SK-N-DZ (cell line): Measurements from ENCODE around the gene FANCE.
"Not testable (repeated sequence)": the region's sequence is repeated elsewhere in the genome, so short reads cannot be mapped to it uniquely, and the experiment has no call there.

Experiments used
- DNase-seq: peaks from one replicate; pipeline ENCODE4 v3.0.0-alpha.2; 2015; ENCODE audit warnings: low spot score

The FANCE gene

DNA sequence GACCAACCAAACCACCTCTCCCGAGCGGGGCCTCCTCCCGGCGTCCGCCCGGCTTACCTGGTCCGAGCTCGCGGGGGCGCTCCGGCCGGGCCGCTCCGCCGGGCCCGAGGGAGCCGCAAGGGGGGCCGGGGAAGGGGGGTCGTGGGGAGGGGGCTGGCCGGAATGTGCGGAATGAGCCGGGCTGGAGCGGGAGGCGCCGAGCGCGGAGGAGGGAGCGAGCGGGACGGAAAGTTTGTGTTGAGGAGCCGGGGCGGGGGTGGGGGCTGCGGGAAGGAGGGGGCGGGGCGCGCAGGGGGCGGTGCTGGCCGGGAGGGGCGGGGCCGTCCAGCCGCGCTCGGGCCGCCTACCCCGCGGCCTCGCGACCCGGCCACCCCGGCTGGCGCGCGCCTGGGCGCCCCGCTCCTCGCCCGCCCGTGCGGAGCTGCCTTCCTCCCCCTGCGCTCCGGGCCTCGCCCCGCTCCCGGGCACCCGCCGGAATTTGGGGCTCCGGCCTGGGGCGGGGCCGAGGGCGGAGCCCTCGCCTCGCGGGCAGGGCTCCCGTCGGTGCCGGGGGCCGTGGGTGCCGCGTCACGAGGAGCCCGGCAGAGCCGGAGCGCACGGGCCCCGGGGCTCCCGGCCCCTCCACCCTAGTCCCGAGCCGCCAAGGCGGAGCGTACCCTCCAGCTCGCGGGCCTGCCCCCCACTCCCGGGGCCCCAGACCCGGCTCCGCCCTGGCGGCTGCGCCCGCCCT is 44.9 kb downstream of the FANCE start, which contains the start of gene TEAD3:
Gene TEAD3 (minus strand): TSS at position 239 of the 730 bp plus-strand sequence.
- DNase-seq, result peak; percentile 62

DNA sequence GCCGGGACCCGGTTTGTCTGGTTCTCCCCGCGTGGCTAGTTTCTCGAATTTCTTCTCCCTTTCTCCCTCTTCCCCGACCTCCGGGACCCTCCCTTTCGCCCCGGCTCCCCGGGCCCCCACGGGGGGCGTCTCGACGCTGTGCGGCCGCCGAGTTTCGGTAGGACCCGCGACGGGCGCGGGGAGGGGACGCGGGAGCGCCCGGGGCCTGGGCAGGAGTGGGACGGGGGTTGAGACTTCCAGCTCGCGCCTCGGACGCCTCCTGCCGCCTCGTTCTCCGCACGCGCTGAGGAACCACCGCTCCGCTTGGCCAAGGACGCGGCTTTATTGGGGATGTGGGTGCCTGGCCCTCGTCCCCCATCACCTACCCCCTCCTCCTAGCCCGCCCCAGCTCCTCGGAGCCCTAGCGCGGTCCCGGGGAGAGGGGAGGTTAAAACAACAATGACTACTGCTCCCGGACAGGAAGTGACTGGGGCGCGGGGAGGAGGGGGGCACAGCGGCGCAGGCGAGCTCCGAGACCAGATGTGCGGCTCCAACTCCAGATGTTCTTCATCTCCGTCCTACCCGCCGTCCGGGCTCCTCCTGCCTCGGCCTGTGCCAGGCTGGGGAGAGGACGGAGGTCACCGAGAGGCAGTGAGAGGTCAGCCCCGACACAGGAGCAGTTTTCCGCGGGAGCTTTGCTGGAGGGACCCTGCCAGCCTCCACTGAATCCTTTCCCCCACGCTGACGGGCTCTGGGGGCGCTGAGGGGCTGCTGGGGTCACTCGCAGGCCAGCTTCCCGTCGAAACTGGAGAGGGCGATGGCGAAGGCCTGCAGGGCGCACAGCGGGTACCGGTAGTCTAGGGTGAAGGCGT is 45.7 kb downstream of the FANCE start:
- DNase-seq, result no peak

DNA sequence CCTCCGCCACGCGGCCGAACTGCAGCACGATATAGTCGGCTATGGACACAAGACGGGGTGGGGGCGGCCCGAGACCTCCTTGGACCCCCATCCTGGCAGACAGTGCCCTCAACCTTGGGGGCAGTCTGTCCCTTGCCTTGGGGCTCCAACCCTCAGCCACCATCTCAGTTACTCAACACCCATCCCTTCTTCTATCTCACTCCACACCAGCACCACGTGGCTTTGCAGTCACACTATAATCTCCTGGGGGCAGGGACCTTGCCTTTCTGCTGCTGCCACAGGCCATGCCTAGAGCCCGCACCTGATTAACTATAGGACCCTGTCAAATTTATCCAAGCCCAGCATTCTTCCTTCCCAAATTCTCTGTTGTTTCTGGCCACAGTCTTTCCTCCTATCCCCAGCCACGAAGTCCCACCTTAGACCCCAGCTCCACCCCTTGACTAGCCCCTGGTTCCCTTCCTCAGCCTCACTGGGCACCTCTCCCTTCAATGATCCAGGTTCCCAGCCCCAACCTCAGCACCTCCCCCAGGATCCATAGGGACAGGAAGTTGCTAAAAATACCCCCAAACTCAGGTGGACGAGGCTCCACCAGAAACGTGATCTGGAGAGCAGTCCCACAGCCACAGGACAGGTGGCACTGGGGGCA is 46.4 kb downstream of the FANCE start:
- DNase-seq, result no peak

DNA sequence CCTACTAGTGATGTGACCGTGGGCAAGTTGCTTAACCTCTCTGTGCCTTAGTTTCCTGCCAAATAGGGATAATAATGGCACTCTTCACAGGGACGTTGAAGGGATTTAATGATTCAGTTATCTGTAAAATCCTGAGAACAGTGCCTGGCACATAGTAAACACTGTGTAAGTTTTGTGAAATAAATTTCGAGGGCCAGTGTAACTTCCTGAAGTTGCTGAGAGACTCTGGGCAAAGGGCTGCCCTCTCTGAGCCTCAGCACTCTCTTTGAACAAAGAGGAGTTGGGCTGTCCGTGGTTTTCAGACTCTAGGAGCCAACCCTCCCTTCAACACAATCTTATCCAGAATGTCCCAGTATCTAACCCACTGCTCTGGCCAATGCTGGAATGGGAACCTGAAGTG is 47.2 kb downstream of the FANCE start:
- DNase-seq, result no peak

DNA sequence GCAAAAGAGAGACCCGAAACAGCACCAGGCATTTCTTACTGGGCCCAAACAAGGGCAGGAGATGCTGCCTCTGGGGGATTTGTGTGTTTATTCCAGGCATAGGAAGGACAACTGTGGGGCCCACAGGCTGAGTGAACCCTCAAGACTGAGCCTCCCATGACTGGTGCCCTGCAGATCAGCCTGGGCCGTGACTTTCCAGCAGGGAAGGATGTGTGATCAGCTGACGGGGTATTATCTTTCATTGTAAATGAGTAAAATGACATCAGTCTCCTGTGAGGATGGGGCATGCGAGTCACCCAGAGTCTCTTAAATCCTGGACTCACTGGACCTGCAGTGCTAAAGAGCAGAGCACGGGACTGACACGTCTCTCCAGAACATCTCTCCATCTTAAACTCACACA is 48.6 kb downstream of the FANCE start:
- DNase-seq, result no peak

DNA sequence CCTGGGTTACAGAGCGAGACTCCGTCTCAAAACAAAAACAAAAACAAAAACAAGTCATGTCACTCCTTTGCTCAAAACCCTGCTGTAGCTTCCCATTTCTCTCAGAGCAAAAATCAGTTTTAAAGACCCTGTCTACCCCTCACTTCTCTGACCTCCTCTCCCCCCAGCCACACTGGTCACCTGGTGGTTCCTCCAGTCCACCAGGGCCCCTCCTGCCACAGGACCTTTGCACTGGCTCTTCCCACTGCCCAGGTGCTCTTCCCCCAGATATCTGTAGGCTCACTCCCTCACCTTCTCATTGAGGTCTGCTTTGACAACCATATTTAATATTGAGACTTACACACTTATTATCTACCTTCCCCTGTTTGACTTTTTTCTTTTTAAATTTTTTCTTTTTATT is 49.6 kb downstream of the FANCE start:
- no peak for DNase-seq

DNA sequence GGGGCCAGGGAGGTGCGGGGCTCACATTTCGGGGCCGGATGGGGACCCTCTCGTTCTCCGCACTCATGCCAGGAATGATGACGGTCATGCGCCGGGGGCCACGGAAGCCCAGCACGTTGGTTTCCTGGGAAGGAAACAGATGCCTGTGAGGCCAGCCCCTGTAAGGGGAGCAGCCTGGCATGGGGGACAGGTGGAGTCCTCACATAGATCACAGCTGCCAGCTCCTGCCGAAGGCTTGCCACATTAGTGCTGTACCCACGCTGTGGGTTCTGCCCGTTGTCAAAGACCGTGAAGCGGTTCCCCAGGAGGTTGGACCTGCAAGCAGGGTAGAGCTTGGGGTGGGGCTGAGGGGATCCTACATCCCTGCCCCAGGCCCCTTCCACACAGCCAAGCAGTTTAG is 51.4 kb downstream of the FANCE start:
- no peak for DNase-seq

DNA sequence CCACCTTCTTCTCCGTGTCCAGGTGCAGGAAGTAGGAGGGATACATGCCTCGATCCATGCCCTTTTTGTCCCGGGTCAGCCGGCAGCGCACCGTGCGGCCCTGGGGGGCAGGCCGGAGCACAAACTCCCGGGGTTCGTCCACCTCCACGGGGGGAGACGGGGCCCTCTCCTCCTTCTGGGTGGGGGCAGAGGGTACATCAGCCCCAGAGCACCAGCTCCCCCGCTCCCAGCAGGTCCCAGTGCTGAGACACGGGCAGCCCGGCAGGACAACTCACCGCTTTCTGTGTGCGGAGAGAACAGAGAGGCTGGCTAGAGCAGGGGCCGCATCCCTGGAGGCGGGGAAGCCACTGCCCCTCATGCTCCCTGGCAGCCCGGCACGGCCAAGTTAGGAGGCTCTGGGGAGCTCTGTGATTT is 53.9 kb downstream of the FANCE start:
- no peak for DNase-seq

DNA sequence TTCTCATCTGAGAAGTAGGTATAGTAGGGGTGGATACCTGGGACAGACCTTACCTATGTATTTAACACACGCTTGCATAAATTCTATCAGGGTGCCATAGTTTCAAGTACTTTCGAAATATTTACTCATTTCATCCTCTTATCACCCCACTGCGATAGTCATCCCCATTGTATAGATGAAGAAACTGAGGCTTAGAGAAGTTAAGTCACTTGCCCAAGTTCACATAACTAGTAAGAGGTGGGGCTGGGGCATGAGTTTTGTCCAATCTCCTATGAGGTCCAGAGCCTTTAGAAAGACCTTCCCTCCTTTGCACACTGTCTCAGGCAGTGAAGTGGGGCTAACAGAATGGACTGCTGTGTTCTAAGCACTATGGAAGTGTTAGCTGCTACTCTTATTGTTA is 54.4 kb downstream of the FANCE start:
- no peak for DNase-seq

DNA sequence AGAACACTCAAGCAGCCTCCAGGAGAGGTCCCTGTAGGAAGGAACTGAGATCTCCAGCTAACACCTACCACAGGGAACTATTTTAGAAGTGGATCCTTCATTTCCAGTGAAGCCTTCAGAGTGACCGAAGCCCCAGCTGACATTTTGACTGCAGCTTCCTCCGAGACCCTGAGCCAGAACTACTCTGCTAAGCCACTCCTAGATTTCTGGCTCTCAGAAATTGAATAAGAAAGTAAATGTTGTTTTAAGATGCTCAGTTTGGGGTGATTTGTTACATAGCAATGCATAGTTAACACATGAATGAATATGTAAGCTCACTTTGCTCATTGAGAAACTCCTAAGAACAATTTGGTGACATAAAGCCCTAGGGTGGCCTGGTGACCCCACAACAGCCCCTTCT is 55.1 kb downstream of the FANCE start:
- no peak for DNase-seq

DNA sequence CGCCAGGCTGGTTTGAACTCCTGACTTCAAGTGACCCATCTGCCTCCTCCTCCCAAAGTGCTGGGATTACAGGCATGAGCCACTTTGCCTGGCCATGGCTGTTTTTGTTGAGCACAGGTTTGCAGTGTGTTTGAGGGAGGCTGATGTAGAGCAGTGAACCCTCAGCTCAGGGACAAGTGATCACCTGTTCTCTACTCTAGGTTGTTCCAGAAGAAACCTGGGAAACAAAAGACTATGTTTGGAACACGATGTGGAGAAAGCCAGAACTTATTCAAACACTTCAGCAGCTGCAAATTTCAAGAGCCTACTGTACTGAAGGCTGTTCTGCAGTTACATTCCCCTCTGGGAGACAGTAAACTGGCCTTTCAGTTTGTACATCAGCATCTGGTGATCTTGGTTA is 55.9 kb downstream of the FANCE start:
- DNase-seq, result no peak

DNA sequence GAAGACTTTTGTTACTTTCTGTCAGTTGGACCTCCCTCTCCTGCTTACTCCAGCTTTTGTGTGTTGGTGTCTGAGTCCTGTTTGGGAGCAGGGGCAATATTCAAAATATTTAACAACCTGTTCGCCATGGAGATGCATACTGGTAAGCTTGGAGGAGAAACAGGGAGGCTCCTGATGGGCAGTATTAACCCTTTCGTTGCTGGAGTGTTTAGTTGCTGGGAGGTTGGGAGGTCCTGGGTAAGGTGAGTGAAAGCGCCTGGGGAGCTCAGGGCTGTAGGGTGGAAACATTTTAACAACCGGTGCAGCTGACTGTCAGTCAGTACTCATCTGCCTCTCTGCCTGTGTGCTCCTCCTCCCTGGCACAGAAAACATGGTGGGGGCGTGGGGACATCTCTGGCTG is 56.4 kb downstream of the FANCE start:
- no peak for DNase-seq

DNA sequence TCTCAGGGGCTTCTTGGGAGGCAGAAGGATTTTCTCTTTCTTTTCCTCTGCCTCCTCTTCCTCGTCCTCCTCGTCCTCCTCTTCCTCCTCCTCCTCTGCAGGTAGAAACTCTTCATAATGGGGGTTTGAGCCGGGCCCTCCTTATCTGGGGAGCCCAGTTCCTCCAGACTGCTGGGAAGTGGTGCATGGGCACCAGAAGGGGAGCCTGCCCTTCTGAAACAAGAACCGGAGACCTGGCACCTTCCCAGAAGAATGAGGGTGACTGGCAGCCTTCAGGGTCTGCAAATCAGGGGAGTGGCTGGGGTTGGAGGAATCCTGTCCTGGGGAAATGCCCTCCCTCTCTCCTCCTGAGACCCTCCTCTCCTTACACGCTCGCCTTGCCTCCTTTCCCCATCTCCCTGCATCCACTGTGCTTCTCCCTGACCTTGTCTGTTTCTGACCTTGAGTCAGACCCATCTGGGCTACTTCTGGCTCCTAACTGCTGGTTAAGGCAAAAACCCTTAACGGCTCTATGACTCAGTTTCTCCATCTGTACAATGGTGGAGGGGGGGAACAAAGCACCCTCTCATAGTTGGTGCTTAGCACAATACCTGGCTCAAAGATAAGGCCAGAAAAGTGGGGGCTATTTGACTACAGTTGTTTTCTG is 58.9 kb downstream of the FANCE start:
- no peak for DNase-seq

DNA sequence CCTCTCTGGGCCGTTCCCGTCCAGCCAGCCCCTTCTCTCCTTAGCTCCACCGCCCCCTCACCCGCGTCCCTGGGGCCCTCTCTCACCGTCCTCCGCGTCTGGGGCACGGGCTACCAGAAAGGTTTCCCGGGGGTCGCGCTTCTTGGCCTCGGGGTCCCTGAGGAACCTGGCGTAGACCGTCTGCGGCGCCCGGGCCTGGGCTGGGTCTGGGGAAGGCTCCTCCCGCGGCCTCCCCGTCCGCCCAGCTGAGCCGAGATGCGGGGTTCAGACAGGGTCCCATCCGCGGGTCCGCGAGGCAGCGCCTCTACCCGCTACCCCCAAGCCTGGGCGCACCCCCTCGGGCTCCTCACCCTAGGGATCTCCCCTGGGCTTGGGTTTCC is 59.4 kb downstream of the FANCE start:
- no peak for DNase-seq

DNA sequence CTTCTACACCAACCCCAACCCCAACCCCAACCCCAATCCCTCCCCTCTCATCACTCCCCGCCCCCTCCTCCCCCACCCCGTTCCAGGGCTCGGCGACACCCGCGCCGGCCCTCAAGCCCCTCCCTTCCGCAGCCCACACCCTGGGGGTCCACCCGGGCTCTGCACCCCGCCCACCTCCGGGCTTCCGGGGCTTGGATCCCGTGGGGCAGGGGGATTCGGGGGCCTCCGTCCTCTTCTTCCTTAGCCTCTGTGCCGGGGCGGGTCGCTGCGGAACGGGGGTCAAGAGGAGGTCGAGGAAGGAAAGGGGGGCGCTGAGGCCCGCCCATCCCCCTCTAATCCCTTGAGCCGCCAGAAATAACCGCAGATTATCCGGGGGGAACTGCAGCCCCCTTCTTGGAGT is 59.9 kb downstream of the FANCE start:
- DNase-seq, result no peak

DNA sequence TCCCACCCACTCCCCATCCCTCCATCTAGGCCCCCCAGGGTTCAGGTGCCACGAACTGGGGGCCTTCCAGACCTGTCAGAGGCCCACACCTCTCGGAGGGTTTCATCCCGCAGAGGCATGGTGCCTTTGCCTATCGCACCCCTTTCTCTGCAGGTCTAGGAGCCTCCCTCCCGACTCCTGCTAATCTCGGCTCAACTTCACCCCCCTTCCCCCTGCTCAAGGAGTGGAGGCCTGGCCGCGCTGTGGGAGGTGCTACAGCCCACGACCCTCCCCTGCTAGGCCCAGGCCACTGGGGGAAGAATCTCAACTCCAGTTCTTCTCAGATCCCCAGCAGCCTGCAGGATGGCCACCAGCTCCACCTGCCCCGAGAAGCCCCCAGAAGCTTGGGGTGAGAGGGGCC is 60.6 kb downstream of the FANCE start, which contains the start of gene TULP1:
Gene TULP1 (minus strand): TSS at position 157 of the 400 bp plus-strand sequence. CDS start 38 bp downstream, at position 119.
- no peak for DNase-seq

DNA sequence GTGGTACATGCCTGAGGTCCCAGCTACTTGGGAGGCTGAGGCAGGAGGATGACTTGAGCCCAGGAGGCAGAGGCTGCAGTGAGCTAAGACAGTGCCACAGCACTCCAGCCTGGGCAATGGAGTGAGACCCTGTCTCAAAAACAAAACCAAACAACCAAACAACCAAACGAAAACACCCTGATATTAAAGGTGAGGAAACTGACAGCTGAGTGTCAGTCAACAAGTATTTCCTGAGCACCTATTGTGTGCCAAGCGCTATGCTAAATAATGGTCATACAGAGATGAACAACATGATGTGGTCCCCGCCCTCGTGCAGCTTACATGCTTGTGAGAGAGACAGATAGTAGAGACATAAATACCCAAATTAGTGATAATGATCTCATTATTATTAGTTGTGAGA is 62.4 kb downstream of the FANCE start:
- DNase-seq, result no peak

DNA sequence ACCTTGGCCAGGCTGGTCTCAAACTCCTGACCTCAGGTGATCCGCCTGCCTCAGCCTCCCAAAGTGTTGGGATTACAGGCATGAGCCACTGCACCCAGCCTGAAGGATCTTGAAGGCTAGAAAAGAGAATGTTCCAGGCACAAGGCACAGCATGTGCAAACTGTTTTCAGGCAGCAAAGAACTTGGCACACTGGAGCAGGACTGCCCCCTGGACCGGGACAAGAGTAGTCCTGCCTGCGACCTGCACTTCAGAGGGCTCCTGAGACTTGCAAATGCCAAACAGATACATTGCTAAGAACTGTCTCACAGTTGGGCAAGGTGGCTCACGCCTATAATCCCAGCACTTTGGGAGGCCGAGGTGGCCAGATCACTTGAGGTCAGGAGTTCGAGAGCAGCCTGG is 63.8 kb downstream of the FANCE start:
- DNase-seq, result not testable (repeated sequence)
